Inflammatory macrophage treated with lipopolysaccharide for 4 hours (primary cell): ENCODE data around the gene LIMS2.
A peak's percentile ranks its signal among the peaks of the same experiment; 100 is the strongest.

ENCODE experiments used
- DNase-seq: peaks from one replicate; pipeline ENCODE4 v3.0.0-alpha.2; 2020

The LIMS2 gene

GRCh38 chr2:127700527-127701192 lies 25.3 kb upstream of the LIMS2 start:
- peak; percentile 98 for DNase-seq

- DNase-seq, result no peak
These were observed 23.4 kb upstream of the LIMS2 start for GRCh38 chr2:127698553-127699355.

GRCh38 chr2:127697482-127698180 lies 22.3 kb upstream of the LIMS2 start:
- DNase-seq, result no peak

GRCh38 chr2:127695491-127696472 lies 20.5 kb upstream of the LIMS2 start:
- peak; percentile 77 for DNase-seq

- DNase-seq, result no peak
These were observed 19.7 kb upstream of the LIMS2 start for GRCh38 chr2:127694986-127695385.

- DNase-seq, result no peak
These were observed 15.4 kb upstream of the LIMS2 start for GRCh38 chr2:127690696-127691095.

GRCh38 chr2:127688405-127688804 lies 13.1 kb upstream of the LIMS2 start:
- no peak for DNase-seq

- DNase-seq, result no peak
These were observed 10.2 kb upstream of the LIMS2 start for GRCh38 chr2:127685410-127686080.

GRCh38 chr2:127683757-127684156 lies 8.4 kb upstream of the LIMS2 start:
- DNase-seq, result no peak

- DNase-seq, result no peak
These were observed 7.7 kb upstream of the LIMS2 start for GRCh38 chr2:127683056-127683455.

- no peak for DNase-seq
These were observed 6.9 kb upstream of the LIMS2 start for GRCh38 chr2:127681976-127682857.

GRCh38 chr2:127681288-127681804 lies 6.0 kb upstream of the LIMS2 start:
- no peak for DNase-seq

- DNase-seq, result no peak
These were observed 5.5 kb upstream of the LIMS2 start for GRCh38 chr2:127680706-127681287.

- DNase-seq, result no peak
These were observed 4.5 kb upstream of the LIMS2 start for GRCh38 chr2:127679680-127680361.

- DNase-seq, result no peak
These were observed 3.7 kb upstream of the LIMS2 start for GRCh38 chr2:127678991-127679390.

GRCh38 chr2:127678531-127678930 lies 3.2 kb upstream of the LIMS2 start:
- DNase-seq, result no peak

- no peak for DNase-seq
These were observed 1.6 kb upstream of the LIMS2 start for GRCh38 chr2:127676906-127677305.

- DNase-seq, result peak; percentile 18
These were observed 805 bp downstream of the LIMS2 start for GRCh38 chr2:127674241-127675209.
